CD4-positive, alpha-beta T cell (primary cell): ENCODE results near the gene NTN1. TPM values are rescaled to one million over a fixed set of nuclear protein-coding genes. Genes with fewer than 3 reads are reported as not detected.

Experiments used
- ATAC-seq: fragments of 200-7000 bp; cut with Tn5 transposase; one replicate; pipeline ENCODE4 v1.10.0; 2022; ENCODE audit warnings: mild to moderate bottlenecking; ENCODE audit not compliant: poor library complexity
- CTCF ChIA-PET: fragments of 350-600 bp; sonication (Branson Sonifier 250); formaldehyde crosslinking; loops from one replicate; lab custom pipeline; 2021; ENCODE audit warnings: antibody characterized with exemption, inconsistent platforms; lab: Charles Lee
- POLR2A ChIA-PET: fragments of 350-600 bp; sonication (Branson Sonifier 250); formaldehyde crosslinking; loops from one replicate; lab custom pipeline; 2021; ENCODE audit warnings: antibody characterized with exemption, inconsistent platforms; lab: Charles Lee
- DNase-seq, 14 experiments: peaks; one replicate each; pipeline ENCODE4 v3.0.0-alpha.2; 2013 to 2020; ENCODE audit warnings: mixed read lengths in 2 of 14
- H3K27ac ChIP-seq, 2 donors: one replicate each; pipeline versions ENCODE4 v1.5.1 to v1.7.0; 2013; ENCODE audit warnings: low read length in 2 of 2, low read depth in 1 of 2, mild to moderate bottlenecking in 1 of 2
- H3K27me3 ChIP-seq, 2 experiments: 1 replicate in 1 of 2; 2 replicates in 1 of 2; pipeline versions ENCODE4 v1.6.1 to v1.7.0; 2013; ENCODE audit warnings: low read length in 2 of 2, control low read depth in 1 of 2, mild to moderate bottlenecking in 1 of 2, moderate library complexity in 1 of 2; ENCODE audit not compliant: insufficient read depth in 2 of 2, control insufficient read depth in 1 of 2
- H3K36me3 ChIP-seq: one replicate; pipeline ENCODE4 v1.6.1; 2013; ENCODE audit warnings: low read length, control low read depth; ENCODE audit not compliant: insufficient read depth
- H3K4me1 ChIP-seq: one replicate; pipeline ENCODE4 v1.6.1; 2013; ENCODE audit warnings: low read length, control low read depth; ENCODE audit not compliant: insufficient read depth
- H3K4me3 ChIP-seq: one replicate; pipeline ENCODE4 v1.5.1; 2013; ENCODE audit warnings: mild to moderate bottlenecking, low read length, moderate library complexity
- H3K9me3 ChIP-seq, 2 experiments: 1 replicate in 1 of 2; 2 replicates in 1 of 2; pipeline versions ENCODE4 v1.6.1 to v1.7.0; 2013; ENCODE audit warnings: low read length in 2 of 2, mild to moderate bottlenecking in 2 of 2, control low read depth in 1 of 2, moderate library complexity in 1 of 2; ENCODE audit not compliant: control insufficient read depth in 1 of 2, insufficient read depth in 1 of 2
- H3K27ac Mint-ChIP-seq: one replicate; pipeline ENCODE4 v1.8.0; 2020; ENCODE audit warnings: mixed read lengths
- H3K27me3 Mint-ChIP-seq: one replicate; pipeline ENCODE4 v1.8.0; 2021; ENCODE audit warnings: mixed read lengths
- H3K36me3 Mint-ChIP-seq: one replicate; pipeline ENCODE4 v1.8.0; 2021; ENCODE audit warnings: low read depth, mixed read lengths
- H3K4me1 Mint-ChIP-seq: one replicate; pipeline ENCODE4 v1.8.0; 2021; ENCODE audit warnings: low read depth, mixed read lengths
- H3K4me3 Mint-ChIP-seq: one replicate; pipeline ENCODE4 v1.8.0; 2020; ENCODE audit warnings: mild to moderate bottlenecking, mixed read lengths
- H3K9me3 Mint-ChIP-seq: one replicate; pipeline ENCODE4 v1.8.0; 2020; ENCODE audit warnings: mixed read lengths
- CTCF ChIP-seq: fragments of 200-600 bp; IDR thresholded peaks from one replicate; pipeline ENCODE4 v1.8.0; 2022; ENCODE audit warnings: antibody characterized with exemption, mild to moderate bottlenecking
- intact Hi-C, 2 experiments: fragments of 100-400 bp; cut with DNase I in 1 of 2; cut with micrococcal nuclease in 1 of 2; formaldehyde crosslinking; loops; one replicate each; pipeline versions ENCODE4 v1.15.1 to v1.9.0; 2023 to 2025; cut with DNase I, micrococcal nuclease
- total RNA-seq, 174 experiments: library from RNA in 2 of 174; stranded (reverse) in 2 of 174; gene quantifications; one replicate each; pipeline ENCODE4 v1.2.3 and lab custom pipeline; 2021 to 2026

Gene NTN1
- total RNA-seq, 2 experiments from 2014 or later: 0.08 to 0.14 TPM

DNA sequence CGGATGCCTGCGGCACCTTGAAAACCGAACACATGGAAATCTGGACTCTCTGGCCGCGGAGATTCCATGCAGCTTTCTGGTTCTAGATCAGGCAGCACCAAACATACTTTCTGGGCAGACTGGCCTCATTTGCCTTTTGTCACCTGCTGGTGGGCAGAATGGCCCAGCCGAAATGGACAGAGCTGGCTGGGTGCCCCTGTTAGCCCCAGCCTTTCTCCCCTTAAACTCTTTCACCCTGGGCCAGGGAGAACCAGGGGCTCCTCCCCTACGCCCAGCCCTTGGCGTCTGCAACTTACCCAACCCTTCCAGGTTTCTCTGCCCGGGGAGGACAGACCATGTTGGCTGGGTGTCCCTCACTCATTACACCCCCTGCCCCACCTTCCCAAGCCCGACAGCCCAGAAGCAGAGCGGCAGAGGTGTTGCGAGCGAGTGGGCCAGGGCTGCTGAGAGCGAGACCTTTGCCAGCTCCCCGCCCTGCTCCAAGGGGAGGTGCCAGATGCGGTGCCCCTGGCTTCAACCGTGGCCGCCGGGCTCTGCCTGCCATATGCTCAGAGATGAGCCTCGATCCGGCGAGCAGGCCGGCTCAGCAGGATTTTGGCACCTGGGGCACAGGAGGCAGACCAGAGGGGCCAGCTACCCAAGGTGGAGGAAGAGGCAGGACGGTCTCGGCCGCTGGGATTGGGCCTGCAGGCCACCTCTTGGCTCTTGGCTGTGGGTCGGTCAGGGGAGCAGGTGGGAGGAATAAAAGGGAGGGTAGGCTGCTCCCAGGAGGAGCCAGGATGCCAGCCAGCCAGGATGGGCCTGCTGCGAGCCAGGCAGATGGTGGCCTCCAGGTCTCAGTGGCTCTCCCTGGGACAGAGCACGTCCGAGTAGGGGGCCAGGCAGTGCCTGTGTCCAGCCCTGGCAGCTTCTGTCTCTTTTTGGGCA, 191.3 kb downstream of the NTN1 start:
- TF ChIP-seq CTCF: no peak
- no peak for ATAC-seq
- ChIA-PET POLR2A (no interaction called here), CTCF (no interaction called here)
- Mint-ChIP-seq H3K36me3 (no peaks in the 10 kb centered on the region), H3K4me3 (no peak overlapping the region), H3K27ac (no peak overlapping the region), H3K27me3 (no peaks in the 10 kb centered on the region), H3K4me1 (peaks cover 7% of the 10 kb centered on the region), H3K9me3 (peaks cover 17% of the 10 kb centered on the region)
- intact Hi-C loops: no loop called here
- Histone ChIP-seq H3K4me3 (no peak overlapping the region), H3K9me3 (peaks cover 9 to 17% of the 10 kb centered on the region in 2 experiments), H3K4me1 (no peaks in the 10 kb centered on the region), H3K27ac (no peak overlapping the region), H3K36me3 (no peaks in the 10 kb centered on the region), H3K27me3 (peaks cover 0 to 2% of the 10 kb centered on the region in 2 experiments)
- no peak for DNase-seq

GRCh38 chr17:9213303-9213640, 192.0 kb downstream of the NTN1 start:
- H3K4me3 Mint-ChIP-seq: no peak overlapping the region
- Histone ChIP-seq H3K4me3 (no peak overlapping the region), H3K27ac (no peak overlapping the region), H3K9me3 (peaks cover 9 to 17% of the 10 kb centered on the region in 2 experiments), H3K4me1 (no peaks in the 10 kb centered on the region), H3K36me3 (no peaks in the 10 kb centered on the region), H3K27me3 (peaks cover 0 to 2% of the 10 kb centered on the region in 2 experiments)
- H3K9me3 Mint-ChIP-seq: peaks cover 17% of the 10 kb centered on the region
- no peaks in the 10 kb centered on the region for H3K27me3 Mint-ChIP-seq
- H3K36me3 Mint-ChIP-seq: no peaks in the 10 kb centered on the region
- ATAC-seq (no peak), DNase-seq (no peak)
- TF ChIP-seq CTCF: no peak
- intact Hi-C loops: no loop called here
- POLR2A ChIA-PET: no interaction called here
- no peak overlapping the region for H3K27ac Mint-ChIP-seq
- peaks cover 7% of the 10 kb centered on the region for H3K4me1 Mint-ChIP-seq
- CTCF ChIA-PET: no interaction called here

GRCh38 chr17:9215465-9215864, 194.2 kb downstream of the NTN1 start:
- CTCF ChIA-PET: no interaction called here
- no peak for ATAC-seq

More at GRCh38 chr17:9215465-9215864, 194.2 kb downstream of the NTN1 start:
- Mint-ChIP-seq H3K36me3 (no peaks in the 10 kb centered on the region), H3K4me3 (no peak overlapping the region), H3K27ac (no peak overlapping the region), H3K4me1 (peaks cover 7% of the 10 kb centered on the region), H3K27me3 (no peaks in the 10 kb centered on the region), H3K9me3 (peaks cover 17% of the 10 kb centered on the region)
- Histone ChIP-seq H3K9me3 (peaks cover 9 to 22% of the 10 kb centered on the region in 2 experiments), H3K27me3 (peaks cover 0 to 2% of the 10 kb centered on the region in 2 experiments), H3K27ac (no peak overlapping the region), H3K36me3 (no peaks in the 10 kb centered on the region), H3K4me3 (no peak overlapping the region), H3K4me1 (no peaks in the 10 kb centered on the region)
- no peak for TF ChIP-seq CTCF
- intact Hi-C loops: no loop called here
- no peak for DNase-seq
- POLR2A ChIA-PET: no interaction called here
